HL-60/S4 (cell line): ENCODE data around the gene NUP153.

Source experiments
- in situ Hi-C: fragments of 300-500 bp; cut with MboI; formaldehyde crosslinking; loops from 2 replicates; pipeline ENCODE4 v1.14.3; 2022; ENCODE audit warnings: low sequenced_read_pairs

The NUP153 gene

GRCh38 chr6:17672064-17672718 is 34.5 kb downstream of the NUP153 start:
- in situ Hi-C loops, result no loop called here

GRCh38 chr6:17666646-17667045 is 40.1 kb downstream of the NUP153 start:
- in situ Hi-C loops, result no loop called here

GRCh38 chr6:17665132-17665531 is 41.6 kb downstream of the NUP153 start:
- in situ Hi-C loops, result no loop called here

- in situ Hi-C loops, result no loop called here
Observed at GRCh38 chr6:17663226-17663625, 43.5 kb downstream of the NUP153 start.

GRCh38 chr6:17662585-17662984 is 44.1 kb downstream of the NUP153 start:
- in situ Hi-C loops, result no loop called here

GRCh38 chr6:17656644-17657043 is 50.1 kb downstream of the NUP153 start:
- in situ Hi-C loops, result no loop called here

- in situ Hi-C loops, result no loop called here
Observed at GRCh38 chr6:17656092-17656491, 50.6 kb downstream of the NUP153 start.

- in situ Hi-C loops, result no loop called here
Observed at GRCh38 chr6:17653198-17653882, 53.4 kb downstream of the NUP153 start.

GRCh38 chr6:17650656-17651309 is 55.9 kb downstream of the NUP153 start:
- in situ Hi-C loops, result no loop called here

- in situ Hi-C loops, result no loop called here
Observed at GRCh38 chr6:17648745-17649144, 58.0 kb downstream of the NUP153 start.

GRCh38 chr6:17640477-17640917 is 66.2 kb downstream of the NUP153 start:
- in situ Hi-C loops, result no loop called here

GRCh38 chr6:17638212-17638715 is 68.5 kb downstream of the NUP153 start:
- in situ Hi-C loops, result no loop called here

- in situ Hi-C loops, result no loop called here
Observed at GRCh38 chr6:17635568-17635967, 71.2 kb downstream of the NUP153 start.

GRCh38 chr6:17633465-17634188 is 73.1 kb downstream of the NUP153 start:
- in situ Hi-C loops, result no loop called here

GRCh38 chr6:17632934-17633333 is 73.8 kb downstream of the NUP153 start:
- in situ Hi-C loops, result no loop called here

GRCh38 chr6:17630511-17631073 is 76.1 kb downstream of the NUP153 start:
- in situ Hi-C loops, result no loop called here

- in situ Hi-C loops, result no loop called here
Observed at GRCh38 chr6:17629824-17630510, 76.8 kb downstream of the NUP153 start.

GRCh38 chr6:17628873-17629272 is 77.9 kb downstream of the NUP153 start:
- in situ Hi-C loops, result no loop called here

- in situ Hi-C loops, result no loop called here
Observed at GRCh38 chr6:17624396-17624795, 82.3 kb downstream of the NUP153 start.

- in situ Hi-C loops, result no loop called here
Observed at GRCh38 chr6:17622144-17622543, 84.6 kb downstream of the NUP153 start.
